HG03045 (cell line): Measurements from ENCODE around the gene TSFM.

Experiments
- ATAC-seq: cut with Tn5 transposase; IDR thresholded peaks from one replicate; pipeline ENCODE4 v1.9.1; 2021; ENCODE audit warnings: mild to moderate bottlenecking, moderate library complexity; ENCODE audit not compliant: unreplicated experiment

The TSFM gene

GRCh38 chr12:57832966-57833365 lies 50.4 kb downstream of the TSFM start:
- no peak for ATAC-seq

- ATAC-seq = no peak
These were observed 51.1 kb downstream of the TSFM start for GRCh38 chr12:57833672-57834071.

- ATAC-seq = no peak
These were observed 51.7 kb downstream of the TSFM start for GRCh38 chr12:57834086-57834876.

GRCh38 chr12:57835366-57836288 lies 53.0 kb downstream of the TSFM start:
- no peak for ATAC-seq

GRCh38 chr12:57836442-57837375 lies 54.1 kb downstream of the TSFM start:
- ATAC-seq = peak; percentile 38

GRCh38 chr12:57837864-57838562 lies 55.4 kb downstream of the TSFM start:
- no peak for ATAC-seq

GRCh38 chr12:57838594-57839302 lies 56.2 kb downstream of the TSFM start:
- no peak for ATAC-seq

GRCh38 chr12:57839996-57840395 lies 57.4 kb downstream of the TSFM start:
- ATAC-seq = no peak

GRCh38 chr12:57840726-57841125 lies 58.1 kb downstream of the TSFM start:
- ATAC-seq = no peak

GRCh38 chr12:57841445-57841844 lies 58.9 kb downstream of the TSFM start:
- ATAC-seq = no peak

- no peak for ATAC-seq
These were observed 60.0 kb downstream of the TSFM start for GRCh38 chr12:57842342-57843294.

- ATAC-seq = peak; percentile 15
These were observed 62.3 kb downstream of the TSFM start for GRCh38 chr12:57844709-57845477.

GRCh38 chr12:57845478-57846284 lies 63.1 kb downstream of the TSFM start:
- ATAC-seq = peak; percentile 35

GRCh38 chr12:57846285-57846576 lies 63.6 kb downstream of the TSFM start:
- peak; percentile 14 for ATAC-seq

GRCh38 chr12:57846577-57847319 lies 64.2 kb downstream of the TSFM start, which contains the start of gene CTDSP2:
Gene CTDSP2, minus strand, starts transcription at chr12:57846729. Its CDS starts 294 bp downstream, at chr12:57846435.
- ATAC-seq = peak; percentile 41
